Heart right ventricle (tissue), 16 donors: ENCODE measurements around the gene OR6J1. TPM values are rescaled to one million over a fixed set of nuclear protein-coding genes. Genes with fewer than 3 reads are reported as not detected.

ENCODE experiments used
- ATAC-seq, 8 donors: fragments of 200-7000 bp; cut with Tn5 transposase; one replicate each; pipeline ENCODE4 v1.9.1; 2020; ENCODE audit warnings: mild to moderate bottlenecking in 8 of 8, moderate library complexity in 8 of 8, moderate number of reproducible peaks in 1 of 8
- DNase-seq, 2 donors: peaks; one replicate each; pipeline ENCODE4 v3.0.0-alpha.2; 2020
- H3K27ac ChIP-seq, 10 donors: fragments of 200-600 bp; sonication (generic) in 2 of 10; one replicate each; pipeline versions ENCODE4 v1.5.0 to v1.8.0; 2020 to 2022; ENCODE audit warnings: mild to moderate bottlenecking in 3 of 10
- H3K27me3 ChIP-seq, 7 donors: fragments of 200-600 bp; one replicate each; pipeline ENCODE4 v1.8.0; 2021 to 2022; ENCODE audit warnings: mild to moderate bottlenecking in 2 of 7
- H3K36me3 ChIP-seq, 9 donors: fragments of 200-600 bp; sonication (generic) in 1 of 9; one replicate each; pipeline versions ENCODE4 v1.5.0 to v1.8.0; 2020 to 2022; ENCODE audit warnings: mild to moderate bottlenecking in 2 of 9
- H3K4me1 ChIP-seq, 9 donors: fragments of 200-600 bp; sonication (generic) in 1 of 9; one replicate each; pipeline versions ENCODE4 v1.5.0 to v1.8.0; 2020 to 2022; ENCODE audit warnings: mild to moderate bottlenecking in 4 of 9
- H3K4me3 ChIP-seq, 10 donors: fragments of 200-600 bp; sonication (generic) in 2 of 10; one replicate each; pipeline versions ENCODE4 v1.5.0 to v1.8.0; 2020 to 2022; ENCODE audit warnings: mild to moderate bottlenecking in 7 of 10, moderate library complexity in 2 of 10
- H3K9me3 ChIP-seq, 11 donors: fragments of 200-600 bp in 10 of 11; sonication (generic) in 2 of 11; one replicate each; pipeline versions ENCODE4 v1.5.0 to v1.8.0; 2013 to 2022; ENCODE audit warnings: mild to moderate bottlenecking in 2 of 11, control low read depth in 1 of 11, moderate library complexity in 1 of 11
- WGBS, 2 donors: extraction: QIAGEN DNeasy Blood & Tissue Kit; methylation state at CpG; one replicate each; pipeline ENCODE4 v1.1.7; 2013; ENCODE audit warnings: inconsistent platforms in 1 of 2; 5-methylcytosine and 5-hydroxymethylcytosine counted together
- intact Hi-C, 10 donors: fragments of 100-400 bp; cut with DNase I; formaldehyde crosslinking; loops; one replicate each; pipeline versions ENCODE4 v1.11.1 to v1.14.2; 2022
- polyA plus RNA-seq, 2 donors: library from polyadenylated mRNA; stranded (reverse); fragments of 200-250 nt; gene quantifications; one replicate each; pipeline ENCODE4 v1.2.3, GENCODE V29; 2013
- total RNA-seq, 10 donors: library from RNA; stranded (reverse); fragmentation: NEBNext Ultra II Directional in 3 of 10; extraction: Animal tissue kit (Norgen Biotek cat#: 25700) in 3 of 10; gene quantifications; one replicate each; pipeline versions ENCODE4 v1.2.1 to v1.2.4, GENCODE V29; 2021 to 2023
- TF ChIP-seq, protein P1 (sequence below), 9 donors: fragments of 200-600 bp; sonication (generic) in 2 of 9; IDR thresholded peaks; one replicate each; pipeline versions ENCODE4 v1.5.0 to v1.8.0; 2021 to 2022; ENCODE audit warnings: antibody characterized with exemption in 9 of 9, mild to moderate bottlenecking in 5 of 9, moderate library complexity in 1 of 9
- donor health status: Arrhythmogenic right ventricular cardiomyopathy.
- donor health status: ischemic (EF 13 %, LVEDD 7.1; RV severe dilation, severe dysfunction).
- donor health status: healthy with polysubstance abuse.
- donor health status: DM: no; HTN: yes; CAD: no.
- donor health status: DM: no; HTN: no; CAD: no.
- donor health status: ischemic (EF 25% LVEDD 6.9; RV normal size, moderate dysfunction).
- donor health status: ischemic (EF 25% LVEDD 5.7; RV mildly dilated, moderate dysfunction).
- donor health status: healthy.
- donor health status: DM: yes; HTN: yes; CAD: no.
- donor health status: Ischemic cardiomyopathy.
- donor health status: ischemic (EF 35%, LVEDD 5.7; RV mildly dilated, moderate dysfunction).
- donor health status: nonischemic (EF 11% LVEDD 7.7; RV severe dilation, severe dysfunction).
- donor health status: DM: yes; HTN: yes; CAD: no.
- donor health status: PGD.
- donor health status: ischemic (EF 29% LVEDD 5.4; RV normal size, mild dysfunction).
- donor health status: nonischemic (EF 23%, LVEDD 6.1; RV moderate dilation, normal function).

OR6J1 gene
- total and polyA plus RNA-seq, 12 donors, result not detected

DNA sequence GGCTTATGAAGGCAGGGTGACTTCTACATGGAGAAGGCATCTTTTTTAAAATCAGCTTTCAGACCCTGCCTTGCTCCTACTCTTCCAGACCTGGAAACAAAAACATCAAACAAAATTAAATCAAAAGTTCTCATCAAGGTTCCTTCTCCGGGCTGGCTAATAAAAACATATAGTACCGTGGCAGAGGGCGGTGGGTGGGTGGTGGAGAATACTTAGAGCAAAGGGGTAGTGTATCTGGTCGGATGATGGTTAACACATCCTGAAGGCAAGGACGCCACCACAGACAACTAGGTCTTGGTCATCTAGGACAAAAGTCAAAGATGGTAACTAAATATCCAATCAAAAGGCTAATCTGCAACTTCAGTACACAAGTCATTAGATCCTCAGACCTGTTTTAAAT is 56.9 kb downstream of the OR6J1 start:
- H3K27ac ChIP-seq, result peak overlapping the region in 5 of 10 donors; percentile 5 to 92 (median 15)
- H3K36me3 ChIP-seq, result peaks cover 0 to 26% (median 0%) of the 10 kb centered on the region in 9 donors
- TF ChIP-seq, protein P1, sequence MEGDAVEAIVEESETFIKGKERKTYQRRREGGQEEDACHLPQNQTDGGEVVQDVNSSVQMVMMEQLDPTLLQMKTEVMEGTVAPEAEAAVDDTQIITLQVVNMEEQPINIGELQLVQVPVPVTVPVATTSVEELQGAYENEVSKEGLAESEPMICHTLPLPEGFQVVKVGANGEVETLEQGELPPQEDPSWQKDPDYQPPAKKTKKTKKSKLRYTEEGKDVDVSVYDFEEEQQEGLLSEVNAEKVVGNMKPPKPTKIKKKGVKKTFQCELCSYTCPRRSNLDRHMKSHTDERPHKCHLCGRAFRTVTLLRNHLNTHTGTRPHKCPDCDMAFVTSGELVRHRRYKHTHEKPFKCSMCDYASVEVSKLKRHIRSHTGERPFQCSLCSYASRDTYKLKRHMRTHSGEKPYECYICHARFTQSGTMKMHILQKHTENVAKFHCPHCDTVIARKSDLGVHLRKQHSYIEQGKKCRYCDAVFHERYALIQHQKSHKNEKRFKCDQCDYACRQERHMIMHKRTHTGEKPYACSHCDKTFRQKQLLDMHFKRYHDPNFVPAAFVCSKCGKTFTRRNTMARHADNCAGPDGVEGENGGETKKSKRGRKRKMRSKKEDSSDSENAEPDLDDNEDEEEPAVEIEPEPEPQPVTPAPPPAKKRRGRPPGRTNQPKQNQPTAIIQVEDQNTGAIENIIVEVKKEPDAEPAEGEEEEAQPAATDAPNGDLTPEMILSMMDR (IDR thresholded peaks at IDR 0.05), result no peak
- WGBS, 2 donors, result 91 to 92% methylated on average over 5 of the region's 5 CpGs
- peak overlapping the region in 2 of 10 donors; percentile 71 to 76 for H3K4me3 ChIP-seq
- H3K27me3 ChIP-seq, result no peaks in the 10 kb centered on the region
- peaks cover 3 to 70% (median 53%) of the 10 kb centered on the region in 9 donors for H3K4me1 ChIP-seq
- no peak for DNase-seq
- no peak for ATAC-seq
- intact Hi-C loops, result loop anchor here in 3 of 10 donors (5.0 to 10.0 kb wide), 3 partner anchors 128 to 478 kb away; partner anchors contain the start of gene OXA1L (in 1 of the 3)
- H3K9me3 ChIP-seq, result no peaks in the 10 kb centered on the region

DNA sequence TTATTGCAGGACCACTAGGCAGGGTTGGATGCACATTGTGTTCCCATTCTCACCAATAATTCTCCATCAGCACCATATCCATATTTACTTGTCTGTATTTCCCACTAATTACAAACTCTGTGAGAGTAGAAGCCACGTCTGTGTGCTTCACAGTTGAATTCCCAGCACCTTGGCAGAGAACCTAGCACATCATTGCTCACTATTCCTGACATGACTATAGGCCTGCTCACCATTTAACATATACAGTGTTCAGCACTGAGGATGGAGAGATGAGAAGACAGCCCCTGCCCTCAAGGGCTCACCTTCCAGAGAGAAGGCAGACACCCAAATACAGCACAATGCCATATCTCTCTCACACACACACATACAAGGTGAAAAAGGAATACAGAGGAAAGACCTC is 60.2 kb downstream of the OR6J1 start:
- no peak for ATAC-seq
- peaks cover 3 to 61% (median 48%) of the 10 kb centered on the region in 9 donors for H3K4me1 ChIP-seq

More for the DNA sequence above, 60.2 kb downstream of the OR6J1 start:
- no peak for DNase-seq
- intact Hi-C loops, result loop anchor here in 2 of 10 donors (10.0 kb wide), 2 partner anchors 131 to 481 kb away; no protein-coding TSS in a partner anchor
- Histone ChIP-seq H3K9me3 (no peaks in the 10 kb centered on the region), H3K4me3 (no peak overlapping the region), H3K27me3 (no peaks in the 10 kb centered on the region), H3K36me3 (peaks cover 0 to 36% (median 0%) of the 10 kb centered on the region in 9 donors), H3K27ac (no peak overlapping the region)
- TF ChIP-seq, protein P1 (IDR thresholded peaks at IDR 0.05), result no peak
- 71 to 78% methylated on average over 1 of the region's 1 CpG for WGBS, 2 donors

Other genes starting within 250 kb of the OR6J1 start
- gene DAD1, start 55.1 kb downstream of the OR6J1 start, total RNA-seq, result 100 to 1,000 TPM; 115 to 182 (median 136) TPM
- gene DAD1, start 55.1 kb downstream of the OR6J1 start, polyA plus RNA-seq, result 100 to 1,000 TPM in 1 of 2 donors, 10 to 100 TPM in 1; 82.4 to 420 TPM
- gene ABHD4, start 46.1 kb downstream of the OR6J1 start, total RNA-seq, result 10 to 100 TPM; 14.9 to 35.7 (median 22.7) TPM
- gene ABHD4, start 46.1 kb downstream of the OR6J1 start, polyA plus RNA-seq, result 10 to 100 TPM; 13.7 to 15.1 TPM
- gene OXA1L, start 122.3 kb upstream of the OR6J1 start, total RNA-seq, result 100 to 1,000 TPM; 138 to 219 (median 189) TPM
- 100 to 1,000 TPM; 143 to 146 TPM for gene OXA1L, start 122.3 kb upstream of the OR6J1 start, polyA plus RNA-seq
- 10 to 100 TPM in 1 of 10 donors, 1 to 10 TPM in 9; 1.1 to 16.1 (median 2.8) TPM for gene SLC7A7, start 171.1 kb upstream of the OR6J1 start, total RNA-seq
- 1 to 10 TPM; 2.3 to 3.7 TPM for gene SLC7A7, start 171.1 kb upstream of the OR6J1 start, polyA plus RNA-seq
- gene MRPL52, start 185.5 kb upstream of the OR6J1 start, total RNA-seq, result 100 to 1,000 TPM in 7 of 10 donors, 10 to 100 TPM in 3; 90.1 to 117 (median 106) TPM
- gene MRPL52, start 185.5 kb upstream of the OR6J1 start, polyA plus RNA-seq, result 100 to 1,000 TPM; 136 to 300 TPM
- 10 to 100 TPM; 13.6 to 43.3 (median 20.2) TPM for gene MMP14, start 192.2 kb upstream of the OR6J1 start, total RNA-seq
- 10 to 100 TPM; 24.8 to 27.4 TPM for gene MMP14, start 192.2 kb upstream of the OR6J1 start, polyA plus RNA-seq
- 100 to 1,000 TPM in 1 of 10 donors, 10 to 100 TPM in 9; 39.3 to 101 (median 50.9) TPM for gene LRP10, start 227.4 kb upstream of the OR6J1 start, total RNA-seq
- 10 to 100 TPM; 10.3 to 38.4 TPM for gene LRP10, start 227.4 kb upstream of the OR6J1 start, polyA plus RNA-seq
- under 1 TPM in 4 of 10 donors, not detected in 6; 0.14 to 0.25 (median 0.18) TPM for gene REM2, start 238.9 kb upstream of the OR6J1 start, total RNA-seq
- gene REM2, start 238.9 kb upstream of the OR6J1 start, polyA plus RNA-seq, result under 1 TPM; 0.07 to 0.22 TPM